Measurements from ENCODE around the gene MAF. TPM values are rescaled to one million over a fixed set of nuclear protein-coding genes. Genes with fewer than 3 reads are reported as not detected.

MAF gene
- total and polyA plus RNA-seq, 2 of the 13 experiments (the other 11 are each of a cell fraction or from before 2014, with no cell fraction given): 0.07 to 0.31 TPM

- POLR2A ChIA-PET: no interaction called here
Observed at GRCh38 chr16:79563921-79564320, 36.6 kb downstream of the MAF start.

More at GRCh38 chr16:79563921-79564320, 36.6 kb downstream of the MAF start:
- Histone ChIP-seq H3K4me3 (replicated peaks in 1 of 3; ENCODE audit: insufficient read depth in 1 of 3, low read depth in 2 of 3, low read length in 3 of 3) (no peak overlapping the region), H3K36me3 (replicated peaks in 1 of 2; ENCODE audit: control insufficient read depth in 1 of 2, insufficient read depth in 2 of 2, low read length in 2 of 2) (no peaks in the 10 kb centered on the region), H3K79me2 (ENCODE audit: insufficient read depth, low read length) (no peaks in the 10 kb centered on the region), H3K9me3 (ENCODE audit: low read length) (no peaks in the 10 kb centered on the region), H3K4me2 (ENCODE audit: low read depth, low read length) (no peak overlapping the region), H3K9ac (ENCODE audit: insufficient read depth, low read depth, low read length) (no peak overlapping the region), H2AFZ (ENCODE audit: low read length) (no peak overlapping the region), H3K27me3 (ENCODE audit: control insufficient read depth in 1 of 2, insufficient read depth in 2 of 2, low read length in 2 of 2) (no peaks in the 10 kb centered on the region), H3K27ac (ENCODE audit: extremely low read length, insufficient read depth, low read length) (no peak overlapping the region), H4K20me1 (ENCODE audit: insufficient read depth, low read length) (no peaks in the 10 kb centered on the region), H3K4me1 (ENCODE audit: insufficient read depth, low read length) (peaks cover 15% of the 10 kb centered on the region)
- in situ Hi-C loops (cut with HindIII; ENCODE audit: extremely low pct_ligation_motif_present, low pct_unique_long_range_greater_than_20kb): no loop called here
- DNase-seq (ENCODE audit: low spot score) (no peak), FAIRE-seq (no peak), ATAC-seq (no peak)
- 48% methylated on average over 4 of the region's 4 CpGs for WGBS (ENCODE audit: low lambda C conversion rate)
- intact Hi-C loops (cut with micrococcal nuclease; ENCODE audit: unreplicated experiment): loop anchor here (1.0 kb wide), 1 partner anchor 13 kb away; no protein-coding TSS in a partner anchor
- no TSS peak for BruUV-seq (replicated peaks)
- no peak for TF ChIP-seq MLLT10 (CRISPR knock-in tag; IDR thresholded peaks at IDR 0.05)
- no peak for TF ChIP-seq REL (CRISPR knock-in tag; conservative IDR thresholded peaks at IDR 0.05)
- no peak for TF ChIP-seq ZFP36L2 (CRISPR knock-in tag; IDR thresholded peaks at IDR 0.05)
- TF ChIP-seq ZNF124 (CRISPR knock-in tag; IDR thresholded peaks at IDR 0.05): no peak
- TF ChIP-seq RNF2 (conservative IDR thresholded peaks at IDR 0.05; ENCODE audit: low read depth): no peak
- TF ChIP-seq CENPBD1 (CRISPR knock-in tag; IDR thresholded peaks at IDR 0.05; ENCODE audit: borderline replicate concordance, low read depth): no peak
- TF ChIP-seq, protein P1, sequence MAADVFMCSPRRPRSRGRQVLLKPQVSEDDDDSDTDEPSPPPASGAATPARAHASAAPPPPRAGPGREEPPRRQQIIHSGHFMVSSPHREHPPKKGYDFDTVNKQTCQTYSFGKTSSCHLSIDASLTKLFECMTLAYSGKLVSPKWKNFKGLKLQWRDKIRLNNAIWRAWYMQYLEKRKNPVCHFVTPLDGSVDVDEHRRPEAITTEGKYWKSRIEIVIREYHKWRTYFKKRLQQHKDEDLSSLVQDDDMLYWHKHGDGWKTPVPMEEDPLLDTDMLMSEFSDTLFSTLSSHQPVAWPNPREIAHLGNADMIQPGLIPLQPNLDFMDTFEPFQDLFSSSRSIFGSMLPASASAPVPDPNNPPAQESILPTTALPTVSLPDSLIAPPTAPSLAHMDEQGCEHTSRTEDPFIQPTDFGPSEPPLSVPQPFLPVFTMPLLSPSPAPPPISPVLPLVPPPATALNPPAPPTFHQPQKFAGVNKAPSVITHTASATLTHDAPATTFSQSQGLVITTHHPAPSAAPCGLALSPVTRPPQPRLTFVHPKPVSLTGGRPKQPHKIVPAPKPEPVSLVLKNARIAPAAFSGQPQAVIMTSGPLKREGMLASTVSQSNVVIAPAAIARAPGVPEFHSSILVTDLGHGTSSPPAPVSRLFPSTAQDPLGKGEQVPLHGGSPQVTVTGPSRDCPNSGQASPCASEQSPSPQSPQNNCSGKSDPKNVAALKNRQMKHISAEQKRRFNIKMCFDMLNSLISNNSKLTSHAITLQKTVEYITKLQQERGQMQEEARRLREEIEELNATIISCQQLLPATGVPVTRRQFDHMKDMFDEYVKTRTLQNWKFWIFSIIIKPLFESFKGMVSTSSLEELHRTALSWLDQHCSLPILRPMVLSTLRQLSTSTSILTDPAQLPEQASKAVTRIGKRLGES (CRISPR knock-in tag; IDR thresholded peaks at IDR 0.05; ENCODE audit: borderline replicate concordance): no peak
- no peak for TF ChIP-seq ATF7-NPFF (CRISPR knock-in tag; IDR thresholded peaks at IDR 0.05; ENCODE audit: low read depth)
- TF ChIP-seq HOXA9 (CRISPR knock-in tag; IDR thresholded peaks at IDR 0.05; ENCODE audit: borderline replicate concordance): no peak
- TF ChIP-seq, protein P2, sequence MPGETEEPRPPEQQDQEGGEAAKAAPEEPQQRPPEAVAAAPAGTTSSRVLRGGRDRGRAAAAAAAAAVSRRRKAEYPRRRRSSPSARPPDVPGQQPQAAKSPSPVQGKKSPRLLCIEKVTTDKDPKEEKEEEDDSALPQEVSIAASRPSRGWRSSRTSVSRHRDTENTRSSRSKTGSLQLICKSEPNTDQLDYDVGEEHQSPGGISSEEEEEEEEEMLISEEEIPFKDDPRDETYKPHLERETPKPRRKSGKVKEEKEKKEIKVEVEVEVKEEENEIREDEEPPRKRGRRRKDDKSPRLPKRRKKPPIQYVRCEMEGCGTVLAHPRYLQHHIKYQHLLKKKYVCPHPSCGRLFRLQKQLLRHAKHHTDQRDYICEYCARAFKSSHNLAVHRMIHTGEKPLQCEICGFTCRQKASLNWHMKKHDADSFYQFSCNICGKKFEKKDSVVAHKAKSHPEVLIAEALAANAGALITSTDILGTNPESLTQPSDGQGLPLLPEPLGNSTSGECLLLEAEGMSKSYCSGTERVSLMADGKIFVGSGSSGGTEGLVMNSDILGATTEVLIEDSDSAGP (CRISPR knock-in tag; IDR thresholded peaks at IDR 0.05; ENCODE audit: borderline replicate concordance): no peak
- TF ChIP-seq TRIM24 (CRISPR knock-in tag; IDR thresholded peaks at IDR 0.05): no peak
- TF ChIP-seq ZNF431 (CRISPR knock-in tag; IDR thresholded peaks at IDR 0.05; ENCODE audit: borderline replicate concordance, low read depth): no peak
- no peak for TF ChIP-seq HES4 (CRISPR knock-in tag; IDR thresholded peaks at IDR 0.05; ENCODE audit: borderline replicate concordance)
- TF ChIP-seq FOXK1 (CRISPR knock-in tag; IDR thresholded peaks at IDR 0.05; ENCODE audit: borderline replicate concordance, low read depth): no peak
- CTCF ChIA-PET (ENCODE audit: low intra/inter-chr PET ratio, low total read pairs): no interaction called here
